Transverse colon (tissue), 4 donors: ENCODE results near the gene PDILT. TPM values are rescaled to one million over a fixed set of nuclear protein-coding genes. Genes with fewer than 3 reads are reported as not detected.

Experiments used
- DNase-seq: peaks from one replicate; pipeline ENCODE4 v3.0.0-alpha.2; 2019
- H3K27ac ChIP-seq, 4 donors: fragments of 200-600 bp; sonication (generic); 2 replicates each; pipeline ENCODE4 v1.5.1; 2016 to 2018; ENCODE audit warnings: inconsistent platforms in 4 of 4
- H3K27me3 ChIP-seq: fragments of 200-600 bp; sonication (generic); 2 replicates; pipeline ENCODE4 v1.5.1; 2017; ENCODE audit warnings: inconsistent platforms
- H3K36me3 ChIP-seq, 4 donors: fragments of 200-600 bp; sonication (generic); 2 replicates each; pipeline ENCODE4 v1.5.1; 2017 to 2019; ENCODE audit warnings: inconsistent platforms in 4 of 4
- H3K4me1 ChIP-seq, 4 donors: fragments of 200-600 bp; sonication (generic); 2 replicates each; pipeline ENCODE4 v1.5.1; 2017 to 2020; ENCODE audit warnings: inconsistent platforms in 4 of 4
- H3K4me3 ChIP-seq, 4 donors: fragments of 200-600 bp; sonication (generic); 1 replicate in 1 of 4; 2 replicates in 3 of 4; pipeline versions ENCODE4 v1.5.1 to v1.6.1; 2017 to 2019; ENCODE audit warnings: inconsistent platforms in 4 of 4
- H3K9me3 ChIP-seq, 2 donors: fragments of 200-600 bp; sonication (generic); 2 replicates each; pipeline ENCODE4 v1.5.1; 2017 to 2019; ENCODE audit warnings: inconsistent platforms in 2 of 2
- EP300 ChIP-seq: sonication (generic); formaldehyde crosslinking; IDR thresholded peaks from one replicate; pipeline ENCODE4 v1.6.1; 2017; ENCODE audit warnings: antibody characterized with exemption, low read depth
- POLR2A ChIP-seq: fragments of 450-650 bp; IDR thresholded peaks from one replicate; pipeline ENCODE4 v1.6.1; 2016; ENCODE audit warnings: antibody characterized with exemption, mild to moderate bottlenecking, moderate library complexity
- POLR2AphosphoS5 ChIP-seq, 3 donors: sonication (generic); formaldehyde crosslinking; IDR thresholded peaks; one replicate each; pipeline ENCODE4 v1.6.1; 2016; ENCODE audit warnings: antibody characterized with exemption in 3 of 3
- WGBS, 2 donors: methylation state at CpG; one replicate each; pipeline ENCODE4 v1.1.5; 2018; ENCODE audit warnings: low coverage in 1 of 2; 5-methylcytosine and 5-hydroxymethylcytosine counted together
- in situ Hi-C, 4 donors: fragments of 200-750 bp; cut with MboI; loops; one replicate each; pipeline versions ENCODE4 v1.15.0 to v1.15.1; 2017; ENCODE audit warnings: low sequenced_read_pairs in 3 of 4, low pct_ligation_motif_present in 1 of 4, low pct_unique_long_range_greater_than_20kb in 1 of 4
- intact Hi-C: fragments of 100-400 bp; cut with DNase I; formaldehyde crosslinking; loops from one replicate; pipeline ENCODE4 v1.15.1; 2023; ENCODE audit warnings: low total_unique reads
- total RNA-seq, 4 donors: library from RNA; depleted of rRNA; stranded (reverse); fragments of >200 nt; gene quantifications; one replicate each; pipeline ENCODE4 v1.1.0, GENCODE V29; 2016
- TF ChIP-seq, protein P1 (sequence below), 5 experiments: fragments of 200-600 bp in 3 of 5; fragments of 450-650 bp in 2 of 5; sonication (generic) in 3 of 5; IDR thresholded peaks; 1 replicate in 2 of 5; 2 replicates in 3 of 5; pipeline ENCODE4 v1.5.1; 2016 to 2017; ENCODE audit warnings: antibody characterized with exemption in 5 of 5, inconsistent platforms in 3 of 5, mild to moderate bottlenecking in 2 of 5, moderate library complexity in 1 of 5

The PDILT gene
- total RNA-seq, 4 donors from 2014 or later, result not detected

DNA sequence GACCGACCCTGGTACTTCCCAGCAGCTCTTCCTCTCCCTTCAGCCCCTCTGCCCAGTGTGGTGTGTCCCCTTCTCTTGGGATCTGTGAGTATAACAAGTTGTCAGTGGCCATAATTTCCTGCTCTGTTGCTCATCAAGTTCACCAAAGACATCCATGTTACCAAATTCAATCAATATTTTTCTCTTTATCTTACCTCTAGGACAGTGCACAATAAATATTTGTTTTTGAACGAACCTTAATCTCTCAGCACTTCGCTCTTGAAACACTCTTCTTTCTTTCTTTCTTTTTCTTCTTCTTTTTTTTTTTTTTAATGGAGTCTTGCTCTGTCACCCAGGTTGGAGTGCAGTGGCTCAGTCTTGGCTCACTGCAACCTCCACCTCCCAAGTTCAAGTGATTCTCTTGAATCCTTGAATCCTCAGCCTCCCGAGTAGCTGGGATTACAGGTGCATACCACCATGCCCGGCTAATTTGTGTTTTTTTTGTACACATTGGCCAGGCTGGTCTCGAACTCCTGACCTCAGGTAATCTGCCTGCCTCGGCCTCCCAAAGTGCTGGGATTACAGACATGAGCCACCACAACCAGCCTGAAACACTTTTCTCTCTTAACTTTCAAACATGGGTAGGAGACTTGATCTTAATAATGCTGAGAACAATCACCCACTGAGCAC is 49.3 kb downstream of the PDILT start:
- Histone ChIP-seq H3K9me3 (no peaks in the 10 kb centered on the region), H3K27me3 (peaks cover 3% of the 10 kb centered on the region), H3K4me3 (no peak overlapping the region), H3K4me1 (no peaks in the 10 kb centered on the region), H3K27ac (no peak overlapping the region), H3K36me3 (no peaks in the 10 kb centered on the region)
- intact Hi-C loops, result no loop called here
- TF ChIP-seq POLR2AphosphoS5 (IDR thresholded peaks at IDR 0.05) (no peak), EP300 (no peak), POLR2A (no peak)
- TF ChIP-seq, protein P1, sequence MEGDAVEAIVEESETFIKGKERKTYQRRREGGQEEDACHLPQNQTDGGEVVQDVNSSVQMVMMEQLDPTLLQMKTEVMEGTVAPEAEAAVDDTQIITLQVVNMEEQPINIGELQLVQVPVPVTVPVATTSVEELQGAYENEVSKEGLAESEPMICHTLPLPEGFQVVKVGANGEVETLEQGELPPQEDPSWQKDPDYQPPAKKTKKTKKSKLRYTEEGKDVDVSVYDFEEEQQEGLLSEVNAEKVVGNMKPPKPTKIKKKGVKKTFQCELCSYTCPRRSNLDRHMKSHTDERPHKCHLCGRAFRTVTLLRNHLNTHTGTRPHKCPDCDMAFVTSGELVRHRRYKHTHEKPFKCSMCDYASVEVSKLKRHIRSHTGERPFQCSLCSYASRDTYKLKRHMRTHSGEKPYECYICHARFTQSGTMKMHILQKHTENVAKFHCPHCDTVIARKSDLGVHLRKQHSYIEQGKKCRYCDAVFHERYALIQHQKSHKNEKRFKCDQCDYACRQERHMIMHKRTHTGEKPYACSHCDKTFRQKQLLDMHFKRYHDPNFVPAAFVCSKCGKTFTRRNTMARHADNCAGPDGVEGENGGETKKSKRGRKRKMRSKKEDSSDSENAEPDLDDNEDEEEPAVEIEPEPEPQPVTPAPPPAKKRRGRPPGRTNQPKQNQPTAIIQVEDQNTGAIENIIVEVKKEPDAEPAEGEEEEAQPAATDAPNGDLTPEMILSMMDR (IDR thresholded peaks at IDR 0.05), result no peak
- 57 to 78% methylated on average over 3 to 7 of the region's 7 CpGs for whole genome bisulfite sequencing, 2 donors
- in situ Hi-C loops, result no loop called here
- DNase-seq, result no peak

DNA sequence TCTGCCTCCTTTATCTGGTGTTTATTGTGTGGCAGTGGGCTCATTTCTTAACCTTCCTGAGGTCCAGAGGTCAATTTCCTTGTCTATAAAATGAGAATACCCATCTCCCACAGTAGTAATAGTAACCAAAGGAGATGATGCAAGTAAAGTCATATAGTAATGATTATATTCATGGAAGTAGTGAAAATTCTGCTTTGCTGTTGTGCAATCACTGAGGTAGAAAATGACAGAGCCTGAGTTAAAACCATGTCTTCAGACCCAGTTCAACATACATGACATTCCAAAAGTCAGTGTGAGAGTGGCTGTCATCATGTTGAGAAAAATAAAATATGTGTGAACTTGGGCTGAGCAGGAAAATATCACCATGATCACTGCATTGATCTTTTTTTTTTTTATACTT is 51.2 kb downstream of the PDILT start:
- Histone ChIP-seq H3K27ac (no peak overlapping the region), H3K27me3 (peaks cover 14% of the 10 kb centered on the region), H3K9me3 (no peaks in the 10 kb centered on the region), H3K4me3 (no peak overlapping the region), H3K36me3 (no peaks in the 10 kb centered on the region), H3K4me1 (no peaks in the 10 kb centered on the region)
- in situ Hi-C loops (no loop called here), intact Hi-C loops (no loop called here)
- DNase-seq, result no peak
- TF ChIP-seq, protein P1 (IDR thresholded peaks at IDR 0.05), result no peak
- TF ChIP-seq POLR2AphosphoS5 (IDR thresholded peaks at IDR 0.05) (no peak), EP300 (no peak)

DNA sequence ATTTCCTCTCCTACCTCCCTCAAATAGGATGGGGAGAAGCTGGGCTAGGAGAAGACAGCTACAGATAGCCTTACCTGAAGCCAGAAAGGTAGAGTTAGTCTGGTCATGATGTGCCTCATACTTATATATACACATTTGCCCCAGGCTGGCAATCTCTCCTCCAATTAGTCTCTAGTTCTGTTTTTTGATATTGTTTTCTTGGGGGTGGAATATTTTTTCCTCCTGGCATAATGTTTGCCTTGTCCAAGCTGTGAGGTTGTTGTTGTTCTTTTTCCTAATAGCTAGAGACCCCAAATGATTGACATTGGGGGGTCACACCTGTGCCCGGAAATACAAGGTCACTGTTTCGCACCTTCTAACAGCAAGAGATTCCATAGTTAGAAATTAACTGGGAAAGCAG is 51.9 kb downstream of the PDILT start, which contains the start of gene UMOD:
Gene UMOD (minus strand): TSS at position 101 of the 400 bp plus-strand sequence. CDS start 1,978 bp downstream, outside the sequence.
- WGBS, 2 donors, result 71% methylated on average over 2 of the region's 2 CpGs; no CpG with 5 or more reads in 1 of the 2 donors
- Histone ChIP-seq H3K36me3 (no peaks in the 10 kb centered on the region), H3K27me3 (peaks cover 14% of the 10 kb centered on the region), H3K4me1 (no peaks in the 10 kb centered on the region), H3K4me3 (no peak within 1 kb of the TSS), H3K9me3 (no peaks in the 10 kb centered on the region), H3K27ac (no peak within 1 kb of the TSS)
- TF ChIP-seq POLR2A, result no peak
- TF ChIP-seq POLR2AphosphoS5 (IDR thresholded peaks at IDR 0.05), result no peak
- no peak for TF ChIP-seq EP300
- TF ChIP-seq, protein P1 (IDR thresholded peaks at IDR 0.05), result no peak
- no peak for DNase-seq
- in situ Hi-C loops (no loop called here), intact Hi-C loops (no loop called here)

DNA sequence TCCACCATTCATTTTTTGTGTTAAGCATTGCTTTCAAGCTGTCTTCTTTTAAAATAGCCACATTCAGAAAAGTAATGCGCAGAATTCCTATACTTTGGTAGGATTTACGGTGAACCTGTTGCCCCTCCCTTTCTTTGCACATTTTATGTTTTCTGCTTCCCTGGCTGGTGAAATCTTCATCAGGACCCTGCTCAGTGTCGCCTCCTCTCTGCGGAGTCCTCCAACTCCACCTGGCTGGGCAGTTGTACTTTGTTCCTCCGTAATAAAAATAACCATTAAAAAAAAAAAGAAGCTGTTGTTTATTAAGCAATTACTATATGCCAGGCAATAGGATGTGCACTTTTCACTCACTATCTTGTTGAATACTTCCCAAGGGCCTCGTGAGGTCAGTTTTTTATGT is 54.9 kb downstream of the PDILT start:
- Histone ChIP-seq H3K9me3 (no peaks in the 10 kb centered on the region), H3K27me3 (peaks cover 10% of the 10 kb centered on the region), H3K36me3 (no peaks in the 10 kb centered on the region), H3K4me3 (no peak overlapping the region), H3K27ac (no peak overlapping the region), H3K4me1 (no peaks in the 10 kb centered on the region)
- intact Hi-C loops, result no loop called here
- DNase-seq, result no peak
- in situ Hi-C loops, result no loop called here
- 83% methylated on average over 6 of the region's 6 CpGs for WGBS, 2 donors
- TF ChIP-seq, protein P1 (IDR thresholded peaks at IDR 0.05), result no peak
- TF ChIP-seq EP300 (no peak), POLR2A (no peak), POLR2AphosphoS5 (IDR thresholded peaks at IDR 0.05) (no peak)
